Urothelium cell line (cell line): ENCODE data around the gene ZNF580.

Experiments used
- DNase-seq: peaks from one replicate; pipeline ENCODE4 v3.0.0; 2011; ENCODE audit warnings: low spot score, mixed read lengths
- FAIRE-seq: peaks from 2 replicates; lab custom pipeline; 2011; peaks lifted over from hg19 to GRCh38; lab: Jason Lieb, UNC

The ZNF580 gene

GRCh38 chr19:55688422-55689218, 47.8 kb downstream of the ZNF580 start:
- no peak for FAIRE-seq
- no peak for DNase-seq

GRCh38 chr19:55689411-55690108, 48.8 kb downstream of the ZNF580 start:
- DNase-seq (no peak), FAIRE-seq (no peak)

GRCh38 chr19:55690109-55690768, 49.4 kb downstream of the ZNF580 start:
- FAIRE-seq: no peak

GRCh38 chr19:55690769-55691545, 50.2 kb downstream of the ZNF580 start:
- DNase-seq: no peak
- no peak for FAIRE-seq

More at GRCh38 chr19:55690109-55690768, 49.4 kb downstream of the ZNF580 start:
- DNase-seq: no peak

- no peak for DNase-seq
- FAIRE-seq: no peak
These were observed 51.0 kb downstream of the ZNF580 start for GRCh38 chr19:55691561-55692481.

GRCh38 chr19:55692681-55693081, 51.9 kb downstream of the ZNF580 start:
- DNase-seq: no peak
- FAIRE-seq: no peak
